HG03280 (cell line): ENCODE measurements around the gene PMPCA.

Experiments
- ATAC-seq: cut with Tn5 transposase; IDR thresholded peaks from one replicate; pipeline ENCODE4 v1.9.1; 2021; ENCODE audit warnings: mild to moderate bottlenecking, moderate library complexity; ENCODE audit not compliant: unreplicated experiment

The PMPCA gene

GRCh38 chr9:136453326-136453725 is 42.9 kb downstream of the PMPCA start:
- ATAC-seq: no peak

GRCh38 chr9:136454026-136454796 is 43.8 kb downstream of the PMPCA start:
- ATAC-seq: no peak

GRCh38 chr9:136455043-136456002 is 44.9 kb downstream of the PMPCA start:
- ATAC-seq: no peak

- no peak for ATAC-seq
Measured at GRCh38 chr9:136456258-136456657, 45.8 kb downstream of the PMPCA start.

GRCh38 chr9:136457326-136457725 is 46.9 kb downstream of the PMPCA start:
- ATAC-seq: no peak

GRCh38 chr9:136459425-136459824 is 49.0 kb downstream of the PMPCA start:
- no peak for ATAC-seq

GRCh38 chr9:136460772-136461325 is 50.4 kb downstream of the PMPCA start:
- ATAC-seq: no peak

GRCh38 chr9:136462664-136463063 is 52.2 kb downstream of the PMPCA start:
- ATAC-seq: no peak

- no peak for ATAC-seq
Measured at GRCh38 chr9:136463578-136463977, 53.1 kb downstream of the PMPCA start.

GRCh38 chr9:136464241-136464640 is 53.8 kb downstream of the PMPCA start:
- ATAC-seq: no peak

GRCh38 chr9:136465500-136466154 is 55.2 kb downstream of the PMPCA start:
- no peak for ATAC-seq

- ATAC-seq: no peak
Measured at GRCh38 chr9:136466155-136466541, 55.7 kb downstream of the PMPCA start.

- no peak for ATAC-seq
Measured at GRCh38 chr9:136467766-136468165, 57.3 kb downstream of the PMPCA start.

- ATAC-seq: no peak
Measured at GRCh38 chr9:136470356-136470755, 59.9 kb downstream of the PMPCA start.

- no peak for ATAC-seq
Measured at GRCh38 chr9:136470792-136471469, 60.5 kb downstream of the PMPCA start.

GRCh38 chr9:136471802-136472487 is 61.5 kb downstream of the PMPCA start:
- ATAC-seq: no peak

GRCh38 chr9:136472640-136473353 is 62.3 kb downstream of the PMPCA start:
- ATAC-seq: no peak

GRCh38 chr9:136473354-136473721 is 62.9 kb downstream of the PMPCA start:
- ATAC-seq: no peak
